SK-N-SH (cell line): ENCODE results near the gene FOXP1. TPM values are rescaled to one million over a fixed set of nuclear protein-coding genes. Genes with fewer than 3 reads are reported as not detected.
A peak's percentile ranks its signal among the peaks of the same experiment; 100 is the strongest.

Source experiments
- CTCF ChIA-PET: fragments of 300-600, 350-600 bp; formaldehyde crosslinking; extraction: SDS; loops from one replicate; lab custom pipeline; 2021; lab: Yijun Ruan, JAX
- POLR2A ChIA-PET: fragments of 350-600 bp; sonication (Branson Sonifier 250); formaldehyde crosslinking; extraction: SDS; loops from one replicate; lab custom pipeline; 2020; ENCODE audit warnings: antibody characterized with exemption, inconsistent platforms; lab: Yijun Ruan, JAX
- DNase-seq: peaks from one replicate; pipeline ENCODE4 v3.0.0; 2012
- H2AFZ ChIP-seq: fragments of 200-600 bp; sonication (generic); 2 replicates; pipeline ENCODE4 v1.8.1; 2016; ENCODE audit warnings: antibody characterized with exemption, mild to moderate bottlenecking, low read depth
- H3F3A ChIP-seq: fragments of 200-600 bp; sonication (generic); replicated peaks from 2 replicates; pipeline ENCODE3; 2016; ENCODE audit warnings: antibody characterized with exemption, mild to moderate bottlenecking; ENCODE audit not compliant: insufficient read depth
- H3K27ac ChIP-seq, 2 experiments: fragments of 200-500 bp in 1 of 2; fragments of 200-600 bp in 1 of 2; sonication (Bioruptor generic) in 1 of 2; sonication (generic), shearing (Covaris generic) in 1 of 2; 2 replicates each; pipeline versions ENCODE4 v1.5.1 to v1.6.1; 2014 to 2016; ENCODE audit warnings: low read depth in 2 of 2, inconsistent platforms in 1 of 2, low read length in 1 of 2, mild to moderate bottlenecking in 1 of 2, mixed read lengths in 1 of 2
- H3K27me3 ChIP-seq: fragments of 200-600 bp; sonication (generic), shearing (Covaris generic); 2 replicates; pipeline ENCODE4 v1.6.1; 2016; ENCODE audit warnings: mixed run types; ENCODE audit not compliant: insufficient read depth
- H3K36me3 ChIP-seq, 2 experiments: fragments of 200-500 bp in 1 of 2; fragments of 200-600 bp in 1 of 2; sonication (Bioruptor generic) in 1 of 2; sonication (generic) in 1 of 2; replicated peaks in 1 of 2; 2 replicates each; pipeline versions ENCODE3 to v1.5.1; 2014 to 2016; ENCODE audit warnings: low read length in 1 of 2, mild to moderate bottlenecking in 1 of 2; ENCODE audit not compliant: insufficient read depth in 2 of 2, control insufficient read depth in 1 of 2
- H3K4me1 ChIP-seq, 2 experiments: fragments of 200-500 bp in 1 of 2; fragments of 200-600 bp in 1 of 2; sonication (Bioruptor generic) in 1 of 2; sonication (generic), shearing (Covaris generic) in 1 of 2; 2 replicates each; pipeline versions ENCODE4 v1.5.1 to v1.6.1; 2014 to 2016; ENCODE audit warnings: low read depth in 1 of 2, low read length in 1 of 2, mixed run types in 1 of 2; ENCODE audit not compliant: insufficient read depth in 2 of 2, control insufficient read depth in 1 of 2
- H3K4me2 ChIP-seq: fragments of 200-600 bp; sonication (generic), shearing (Covaris generic); 2 replicates; pipeline ENCODE4 v1.6.1; 2017; ENCODE audit warnings: mixed run types
- H3K4me3 ChIP-seq, 2 experiments: fragments of 200-500 bp in 1 of 2; fragments of 200-600 bp in 1 of 2; sonication (Bioruptor generic) in 1 of 2; sonication (generic), shearing (Covaris generic) in 1 of 2; 2 replicates each; pipeline versions ENCODE4 v1.5.1 to v1.8.1; 2014 to 2016; ENCODE audit warnings: low read depth in 2 of 2, inconsistent platforms in 1 of 2, low read length in 1 of 2, mild to moderate bottlenecking in 1 of 2, mixed read lengths in 1 of 2, moderate library complexity in 1 of 2
- H3K79me2 ChIP-seq: fragments of 200-600 bp; sonication (generic); 2 replicates; pipeline ENCODE4 v1.8.1; 2017; ENCODE audit warnings: mild to moderate bottlenecking; ENCODE audit not compliant: insufficient read depth
- H3K9ac ChIP-seq: fragments of 200-600 bp; sonication (generic); 2 replicates; pipeline ENCODE4 v1.6.1; 2017; ENCODE audit warnings: mixed run types
- H3K9me2 ChIP-seq: fragments of 200-600 bp; sonication (generic); 2 replicates; pipeline ENCODE4 v1.6.1; 2017; ENCODE audit warnings: mixed run types
- H3K9me3 ChIP-seq: fragments of 200-600 bp; sonication (generic); 2 replicates; pipeline ENCODE4 v1.6.1; 2017; ENCODE audit warnings: mixed run types, mild to moderate bottlenecking, moderate library complexity
- H4K20me1 ChIP-seq: fragments of 200-600 bp; sonication (generic); 2 replicates; pipeline ENCODE4 v1.6.1; 2017; ENCODE audit warnings: mild to moderate bottlenecking, mixed run types; ENCODE audit not compliant: insufficient read depth
- FOXJ3 ChIP-seq: sonication (generic); formaldehyde crosslinking; IDR thresholded peaks from 2 replicates; pipeline ENCODE4 v1.5.1; 2020; ENCODE audit warnings: mild to moderate bottlenecking, missing genetic modification reagents
- GABPA ChIP-seq: IDR thresholded peaks from 2 replicates; pipeline ENCODE4 v1.4.0; 2012; ENCODE audit warnings: low read depth, mild to moderate bottlenecking
- GATA2 ChIP-seq: sonication (generic); formaldehyde crosslinking; IDR thresholded peaks from 2 replicates; pipeline ENCODE4 v1.5.0; 2020; ENCODE audit warnings: mild to moderate bottlenecking, missing genetic modification reagents
- JUND ChIP-seq: IDR thresholded peaks from 2 replicates; pipeline ENCODE4 v1.4.0; 2012
- MEF2A ChIP-seq: IDR thresholded peaks from 2 replicates; pipeline ENCODE4 v1.4.0; 2012; ENCODE audit warnings: low read depth, borderline replicate concordance
- NFIC ChIP-seq: IDR thresholded peaks from 2 replicates; pipeline ENCODE4 v1.4.0; 2012; ENCODE audit warnings: borderline replicate concordance
- POLR2AphosphoS5 ChIP-seq: IDR thresholded peaks from 2 replicates; pipeline ENCODE4 v1.6.1; 2012; ENCODE audit warnings: low read depth, low read length
- RAD21 ChIP-seq: IDR thresholded peaks from 2 replicates; pipeline ENCODE4 v1.6.1; 2012; ENCODE audit warnings: mild to moderate bottlenecking, low read length
- RCOR1 ChIP-seq: fragments of 150-350 bp; IDR thresholded peaks from 2 replicates; pipeline ENCODE4 v1.6.1; 2017; ENCODE audit warnings: antibody characterized with exemption, low read length
- RFX5 ChIP-seq: IDR thresholded peaks from 2 replicates; pipeline ENCODE4 v1.6.1; 2012; ENCODE audit warnings: mild to moderate bottlenecking, improper control_type of control experiment, low read length
- RXRA ChIP-seq: IDR thresholded peaks from 2 replicates; pipeline ENCODE4 v1.4.0; 2012; ENCODE audit warnings: low read depth, mild to moderate bottlenecking, borderline replicate concordance
- TCF12 ChIP-seq: IDR thresholded peaks from 2 replicates; pipeline ENCODE4 v1.4.0; 2012
- TEAD4 ChIP-seq: IDR thresholded peaks from 2 replicates; pipeline ENCODE4 v1.4.0; 2012; ENCODE audit warnings: mild to moderate bottlenecking, borderline replicate concordance; ENCODE audit not compliant: insufficient read depth
- YY1 ChIP-seq: IDR thresholded peaks from 2 replicates; pipeline ENCODE4 v1.4.0; 2012; ENCODE audit warnings: low read depth, mild to moderate bottlenecking
- WGBS: methylation state at CpG from one replicate; pipeline ENCODE4 v1.1.6; 2017; ENCODE audit warnings: low lambda C conversion rate; 5-methylcytosine and 5-hydroxymethylcytosine counted together
- polyA plus RNA-seq, 3 experiments: library from polyadenylated mRNA; depleted of rRNA; stranded (reverse); fragments of >200 nt; gene quantifications; 2 replicates each; pipeline ENCODE4 v1.2.3, GENCODE V29; 2012
- TF ChIP-seq, protein P1 (sequence below): IDR thresholded peaks from 2 replicates; pipeline ENCODE4; 2012
- TF ChIP-seq, protein P2 (sequence below): IDR thresholded peaks from 2 replicates; pipeline ENCODE4 v1.4.0; 2012; ENCODE audit warnings: low read depth, borderline replicate concordance
- TF ChIP-seq, protein P3 (sequence below): fragments of 200-600 bp; sonication (generic); IDR thresholded peaks from 2 replicates; pipeline ENCODE4 v1.6.1; 2017; ENCODE audit warnings: antibody characterized with exemption, mild to moderate bottlenecking, moderate library complexity
- TF ChIP-seq, protein P4 (sequence below): fragments of 150-350 bp; IDR thresholded peaks from 2 replicates; pipeline ENCODE4 v1.6.1; 2016; ENCODE audit warnings: mild to moderate bottlenecking, low read depth, low read length

Gene FOXP1
- polyA plus RNA-seq, 1 of the 3 experiments (the other 2 are of a cell fraction): 8.8 TPM

DNA sequence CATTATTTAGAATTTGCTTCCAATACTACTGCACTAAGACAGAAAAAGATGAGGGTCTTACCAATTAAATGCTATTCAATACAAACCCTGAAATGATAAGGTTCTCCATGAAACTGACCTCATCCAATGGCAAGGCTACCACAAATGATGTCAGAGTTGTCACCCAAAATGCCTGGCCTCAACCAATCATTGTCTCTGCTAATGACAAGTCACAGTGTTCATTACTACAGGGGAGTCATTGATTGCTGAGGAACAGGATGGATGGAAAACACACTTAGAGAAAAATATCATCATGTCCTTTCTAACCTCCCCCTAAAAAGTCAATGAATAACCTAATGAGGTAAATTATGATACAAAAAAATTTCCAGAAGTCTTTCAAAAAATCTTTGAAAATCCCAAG, 91.0 kb downstream of the FOXP1 start:
- peaks cover 88% of the 10 kb centered on the region for H3K79me2 ChIP-seq
- POLR2A ChIA-PET: no interaction called here

DNA sequence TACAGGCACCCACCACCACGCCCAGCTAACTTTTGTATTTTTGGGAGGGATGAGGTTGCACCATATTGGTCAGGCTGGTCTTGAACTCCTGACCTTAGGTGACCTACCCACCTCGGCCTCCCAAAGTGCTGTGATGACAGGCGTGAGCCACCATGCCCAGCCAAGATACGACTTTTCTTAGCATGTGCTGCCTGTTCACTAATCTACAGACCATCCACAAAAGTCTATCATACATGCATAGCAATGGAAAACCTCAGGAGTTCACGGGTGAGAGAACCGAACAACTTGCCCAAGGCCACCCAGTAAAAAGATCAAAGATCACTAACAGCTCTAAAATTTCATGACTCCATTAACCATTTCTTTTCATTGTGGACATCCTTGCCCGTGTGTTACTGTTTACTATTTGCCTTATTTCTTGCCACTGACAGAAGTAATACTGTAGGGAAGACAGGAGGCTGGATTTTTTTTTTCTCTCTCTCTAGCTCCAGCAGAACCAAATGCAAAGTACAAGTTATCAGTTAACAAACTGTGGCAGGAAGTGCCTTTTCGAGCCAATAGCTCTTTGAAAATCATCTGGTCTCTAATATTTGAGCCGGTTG, 92.3 kb downstream of the FOXP1 start:
- H3K36me3 ChIP-seq: peaks cover 14 to 41% of the 10 kb centered on the region in 2 experiments
- no peak for DNase-seq
- CTCF ChIA-PET: interaction anchor here (1.2 kb wide), 1 partner anchor 33 kb away, joined by 3 read pairs; no protein-coding TSS in a partner anchor
- H3K9me3 ChIP-seq: no peaks in the 10 kb centered on the region
- H3K27me3 ChIP-seq: no peaks in the 10 kb centered on the region
- H4K20me1 ChIP-seq: no peaks in the 10 kb centered on the region
- no peaks in the 10 kb centered on the region for H3K9me2 ChIP-seq
- peaks cover 91% of the 10 kb centered on the region for H3K79me2 ChIP-seq
- TF ChIP-seq TEAD4 (no peak), RCOR1 (no peak), RAD21 (no peak), JUND (no peak), YY1 (no peak), FOXJ3 (CRISPR knock-in tag) (no peak), POLR2AphosphoS5 (no peak), GABPA (no peak), MEF2A (no peak), RXRA (no peak), TCF12 (no peak), GATA2 (no peak)
- TF ChIP-seq, protein P1, sequence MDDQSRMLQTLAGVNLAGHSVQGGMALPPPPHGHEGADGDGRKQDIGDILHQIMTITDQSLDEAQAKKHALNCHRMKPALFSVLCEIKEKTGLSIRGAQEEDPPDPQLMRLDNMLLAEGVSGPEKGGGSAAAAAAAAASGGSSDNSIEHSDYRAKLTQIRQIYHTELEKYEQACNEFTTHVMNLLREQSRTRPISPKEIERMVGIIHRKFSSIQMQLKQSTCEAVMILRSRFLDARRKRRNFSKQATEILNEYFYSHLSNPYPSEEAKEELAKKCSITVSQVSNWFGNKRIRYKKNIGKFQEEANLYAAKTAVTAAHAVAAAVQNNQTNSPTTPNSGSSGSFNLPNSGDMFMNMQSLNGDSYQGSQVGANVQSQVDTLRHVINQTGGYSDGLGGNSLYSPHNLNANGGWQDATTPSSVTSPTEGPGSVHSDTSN: no peak
- TF ChIP-seq, protein P2, sequence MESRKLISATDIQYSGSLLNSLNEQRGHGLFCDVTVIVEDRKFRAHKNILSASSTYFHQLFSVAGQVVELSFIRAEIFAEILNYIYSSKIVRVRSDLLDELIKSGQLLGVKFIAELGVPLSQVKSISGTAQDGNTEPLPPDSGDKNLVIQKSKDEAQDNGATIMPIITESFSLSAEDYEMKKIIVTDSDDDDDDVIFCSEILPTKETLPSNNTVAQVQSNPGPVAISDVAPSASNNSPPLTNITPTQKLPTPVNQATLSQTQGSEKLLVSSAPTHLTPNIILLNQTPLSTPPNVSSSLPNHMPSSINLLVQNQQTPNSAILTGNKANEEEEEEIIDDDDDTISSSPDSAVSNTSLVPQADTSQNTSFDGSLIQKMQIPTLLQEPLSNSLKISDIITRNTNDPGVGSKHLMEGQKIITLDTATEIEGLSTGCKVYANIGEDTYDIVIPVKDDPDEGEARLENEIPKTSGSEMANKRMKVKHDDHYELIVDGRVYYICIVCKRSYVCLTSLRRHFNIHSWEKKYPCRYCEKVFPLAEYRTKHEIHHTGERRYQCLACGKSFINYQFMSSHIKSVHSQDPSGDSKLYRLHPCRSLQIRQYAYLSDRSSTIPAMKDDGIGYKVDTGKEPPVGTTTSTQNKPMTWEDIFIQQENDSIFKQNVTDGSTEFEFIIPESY: no peak
- TF ChIP-seq, protein P3, sequence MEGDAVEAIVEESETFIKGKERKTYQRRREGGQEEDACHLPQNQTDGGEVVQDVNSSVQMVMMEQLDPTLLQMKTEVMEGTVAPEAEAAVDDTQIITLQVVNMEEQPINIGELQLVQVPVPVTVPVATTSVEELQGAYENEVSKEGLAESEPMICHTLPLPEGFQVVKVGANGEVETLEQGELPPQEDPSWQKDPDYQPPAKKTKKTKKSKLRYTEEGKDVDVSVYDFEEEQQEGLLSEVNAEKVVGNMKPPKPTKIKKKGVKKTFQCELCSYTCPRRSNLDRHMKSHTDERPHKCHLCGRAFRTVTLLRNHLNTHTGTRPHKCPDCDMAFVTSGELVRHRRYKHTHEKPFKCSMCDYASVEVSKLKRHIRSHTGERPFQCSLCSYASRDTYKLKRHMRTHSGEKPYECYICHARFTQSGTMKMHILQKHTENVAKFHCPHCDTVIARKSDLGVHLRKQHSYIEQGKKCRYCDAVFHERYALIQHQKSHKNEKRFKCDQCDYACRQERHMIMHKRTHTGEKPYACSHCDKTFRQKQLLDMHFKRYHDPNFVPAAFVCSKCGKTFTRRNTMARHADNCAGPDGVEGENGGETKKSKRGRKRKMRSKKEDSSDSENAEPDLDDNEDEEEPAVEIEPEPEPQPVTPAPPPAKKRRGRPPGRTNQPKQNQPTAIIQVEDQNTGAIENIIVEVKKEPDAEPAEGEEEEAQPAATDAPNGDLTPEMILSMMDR: no peak
- TF ChIP-seq, all 33 proteins: peak for 0
- Histone ChIP-seq H2AFZ (no peak overlapping the region), H3K27ac (no peak overlapping the region), H3K4me2 (no peak overlapping the region), H3F3A (peaks cover 10% of the 10 kb centered on the region), H3K4me3 (no peak overlapping the region), H3K9ac (no peak overlapping the region), H3K4me1 (peaks cover 7 to 16% of the 10 kb centered on the region in 2 experiments; a peak in 3 of 4 replicates)
- WGBS: 89% methylated on average over 9 of the region's 9 CpGs
- POLR2A ChIA-PET: no interaction called here

More for the DNA sequence above, 91.0 kb downstream of the FOXP1 start:
- TF ChIP-seq NFIC (no peak), RFX5 (0 out of 2 replicates have a peak, but pooled peaks have one; percentile 48)
- TF ChIP-seq, protein P4, sequence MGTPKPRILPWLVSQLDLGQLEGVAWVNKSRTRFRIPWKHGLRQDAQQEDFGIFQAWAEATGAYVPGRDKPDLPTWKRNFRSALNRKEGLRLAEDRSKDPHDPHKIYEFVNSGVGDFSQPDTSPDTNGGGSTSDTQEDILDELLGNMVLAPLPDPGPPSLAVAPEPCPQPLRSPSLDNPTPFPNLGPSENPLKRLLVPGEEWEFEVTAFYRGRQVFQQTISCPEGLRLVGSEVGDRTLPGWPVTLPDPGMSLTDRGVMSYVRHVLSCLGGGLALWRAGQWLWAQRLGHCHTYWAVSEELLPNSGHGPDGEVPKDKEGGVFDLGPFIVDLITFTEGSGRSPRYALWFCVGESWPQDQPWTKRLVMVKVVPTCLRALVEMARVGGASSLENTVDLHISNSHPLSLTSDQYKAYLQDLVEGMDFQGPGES: no peak
- Histone ChIP-seq H3K4me3 (no peak overlapping the region), H4K20me1 (no peaks in the 10 kb centered on the region), H3K27me3 (no peaks in the 10 kb centered on the region), H3K9me2 (no peaks in the 10 kb centered on the region), H3K9ac (no peak overlapping the region), H3K4me1 (peaks cover 17 to 20% of the 10 kb centered on the region in 2 experiments; a peak in 3 of 4 replicates), H3K9me3 (no peaks in the 10 kb centered on the region), H2AFZ (no peak overlapping the region), H3F3A (peaks cover 20% of the 10 kb centered on the region), H3K27ac (no peak overlapping the region), H3K36me3 (peaks cover 14 to 41% of the 10 kb centered on the region in 2 experiments), H3K4me2 (no peak overlapping the region)
- CTCF ChIA-PET: interaction anchor here (1.2 kb wide), 1 partner anchor 34 kb away, joined by 3 read pairs; no protein-coding TSS in a partner anchor
- DNase-seq: no peak
